ENCODE data around the gene DOCK4.

Gene DOCK4

DNA sequence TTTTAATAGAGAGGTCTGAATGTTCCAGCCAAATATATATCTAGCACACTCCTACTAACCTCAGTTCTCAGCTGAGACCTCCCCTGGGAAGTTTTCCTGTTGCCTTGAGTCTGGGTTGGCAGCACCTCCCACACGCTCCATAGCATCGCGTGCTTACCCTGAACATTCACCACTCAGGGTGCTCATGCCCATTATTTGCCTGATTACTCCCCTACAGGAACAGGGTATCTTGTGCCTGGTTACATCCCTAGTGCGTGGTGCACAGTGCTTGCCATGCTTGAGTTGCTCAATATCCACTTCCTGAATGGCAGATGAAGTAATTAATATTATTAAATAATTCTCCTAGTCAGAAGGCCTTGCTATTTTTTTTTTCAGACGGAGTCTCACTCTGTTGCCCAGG is 374.0 kb downstream of the DOCK4 start:
- no peak for DNase-seq (ENCODE audit: low read depth)
- TF ChIP-seq CTCF (IDR thresholded peaks at IDR 0.05; ENCODE audit: low read depth, low read length, missing control alignments): no peak
- H3K4me3 ChIP-seq (ENCODE audit: low read depth, low read length): no peak overlapping the region

GRCh38 chr7:111829221-111829620 is 377.0 kb downstream of the DOCK4 start:
- TF ChIP-seq CTCF (IDR thresholded peaks at IDR 0.05; ENCODE audit: low read depth, low read length, missing control alignments): no peak

DNA sequence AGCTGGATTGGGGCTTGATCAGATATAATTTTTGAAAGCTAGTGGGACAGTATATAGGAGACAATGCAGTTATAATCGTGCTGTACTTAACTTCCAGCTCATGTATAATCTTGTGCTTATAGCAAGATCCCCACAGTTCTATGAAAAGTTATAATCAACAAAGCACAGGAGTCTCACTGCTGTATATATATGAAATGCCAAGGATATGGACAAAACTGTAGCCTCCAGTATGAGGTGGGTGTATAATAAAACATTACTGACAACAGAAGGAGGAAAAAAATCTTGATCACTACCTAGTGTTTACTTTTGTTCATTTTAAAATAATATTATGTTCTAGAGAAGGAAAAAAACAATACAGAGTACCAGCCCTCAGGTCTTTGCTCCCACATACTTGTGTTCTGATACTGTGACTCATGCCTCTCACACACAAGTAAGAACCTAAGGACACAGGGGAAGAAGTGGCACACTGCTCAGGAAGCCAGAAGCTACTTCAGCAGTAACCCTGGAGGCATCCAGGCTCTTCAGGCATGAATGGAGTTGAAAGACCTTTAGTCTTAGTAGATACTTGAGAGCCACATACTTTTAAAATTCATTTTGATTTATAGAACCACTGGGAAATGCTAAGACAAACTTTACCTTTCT is 378.2 kb downstream of the DOCK4 start:
- TF ChIP-seq CTCF (IDR thresholded peaks at IDR 0.05; ENCODE audit: low read depth, low read length, missing control alignments): no peak
- DNase-seq (ENCODE audit: low read depth): no peak
- no peak overlapping the region for H3K4me3 ChIP-seq (ENCODE audit: low read depth, low read length)

More at GRCh38 chr7:111829221-111829620, 377.0 kb downstream of the DOCK4 start:
- no peak overlapping the region for H3K4me3 ChIP-seq (ENCODE audit: low read depth, low read length)
- no peak for DNase-seq (ENCODE audit: low read depth)

DNA sequence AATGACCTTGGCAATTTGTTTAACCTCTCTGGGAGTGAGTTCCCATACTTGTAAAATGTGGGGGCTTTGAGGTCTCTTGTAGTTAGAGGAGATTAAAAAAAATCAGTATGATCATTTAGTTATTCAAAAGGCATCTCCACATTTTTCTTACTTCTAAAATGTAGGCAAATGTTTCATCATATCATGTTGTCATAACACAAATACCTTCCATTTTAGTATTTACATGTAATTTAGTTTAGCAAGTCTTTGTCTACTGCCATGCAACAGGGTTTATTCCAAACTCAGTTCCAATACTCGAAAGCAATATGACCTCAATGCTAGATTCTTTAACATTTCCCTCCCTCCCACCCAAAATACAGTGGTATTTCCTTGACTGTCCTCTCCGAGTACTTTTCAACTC is 381.2 kb downstream of the DOCK4 start:
- TF ChIP-seq CTCF (IDR thresholded peaks at IDR 0.05; ENCODE audit: low read depth, low read length, missing control alignments): no peak
- no peak for DNase-seq (ENCODE audit: low read depth)
- H3K4me3 ChIP-seq (ENCODE audit: low read depth, low read length): no peak overlapping the region

DNA sequence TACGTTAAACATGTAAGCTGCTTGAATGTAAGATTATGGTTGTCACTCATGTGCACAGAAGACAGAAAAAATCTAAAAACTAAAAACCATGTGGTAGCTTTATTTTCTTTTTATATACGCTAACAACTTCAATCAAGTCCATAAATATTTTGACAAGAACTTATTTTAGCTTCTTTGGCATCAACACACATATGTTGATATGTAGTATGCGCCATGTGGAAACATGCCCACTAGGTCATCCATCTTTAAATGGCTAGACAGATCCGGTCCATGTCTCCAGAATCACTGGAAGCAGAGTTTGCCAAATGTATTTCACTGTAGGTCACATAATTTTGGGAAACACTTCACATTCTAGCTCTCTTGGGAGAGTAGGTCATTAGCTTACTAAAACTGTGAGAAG is 382.4 kb downstream of the DOCK4 start:
- DNase-seq (ENCODE audit: low read depth): no peak
- no peak for TF ChIP-seq CTCF (IDR thresholded peaks at IDR 0.05; ENCODE audit: low read depth, low read length, missing control alignments)
- no peak overlapping the region for H3K4me3 ChIP-seq (ENCODE audit: low read depth, low read length)

DNA sequence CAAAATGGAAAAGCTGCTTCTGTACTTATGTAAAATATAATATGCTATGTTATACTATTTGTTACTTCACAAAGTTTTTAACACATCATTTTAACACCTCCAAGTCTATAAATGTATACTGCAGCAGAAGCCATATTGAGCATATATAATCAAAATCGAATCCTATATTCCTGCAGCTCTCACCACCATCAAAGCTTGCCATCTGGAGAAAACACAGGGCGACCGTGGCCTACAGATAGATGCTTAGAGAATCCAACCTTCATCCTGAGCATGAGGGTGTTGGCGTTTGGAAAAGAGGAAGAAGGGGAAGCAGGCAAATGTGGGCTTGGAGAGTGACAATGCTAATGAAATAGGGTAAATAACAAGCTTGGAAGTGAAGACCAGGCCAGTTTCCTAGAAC is 385.2 kb downstream of the DOCK4 start:
- no peak overlapping the region for H3K4me3 ChIP-seq (ENCODE audit: low read depth, low read length)
- TF ChIP-seq CTCF (IDR thresholded peaks at IDR 0.05; ENCODE audit: low read depth, low read length, missing control alignments): no peak
- no peak for DNase-seq (ENCODE audit: low read depth)

DNA sequence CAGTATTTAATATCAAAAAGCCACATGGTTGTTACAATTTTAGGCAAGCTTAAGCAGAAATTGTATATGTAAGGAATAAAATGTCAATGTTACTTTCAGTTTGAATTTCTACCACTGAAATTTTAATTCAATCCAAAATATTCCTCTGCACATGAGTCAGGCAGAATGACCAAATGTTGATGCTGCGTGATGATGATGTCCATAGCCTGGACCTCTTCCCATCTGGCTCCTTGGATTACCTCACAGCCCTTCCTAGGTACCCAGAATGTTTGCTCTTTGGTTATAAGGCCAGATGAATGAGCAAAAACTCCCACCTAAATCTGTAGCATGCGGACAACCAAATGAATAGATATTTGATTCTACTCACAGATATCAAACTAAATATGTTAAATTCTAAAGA is 385.6 kb downstream of the DOCK4 start:
- DNase-seq (ENCODE audit: low read depth): no peak
- H3K4me3 ChIP-seq (ENCODE audit: low read depth, low read length): no peak overlapping the region
- TF ChIP-seq CTCF (IDR thresholded peaks at IDR 0.05; ENCODE audit: low read depth, low read length, missing control alignments): no peak
